EL (cell line): Measurements from ENCODE around the gene AGBL3.
"Not testable (repeated sequence)": the region's sequence is repeated elsewhere in the genome, so short reads cannot be mapped to it uniquely, and the experiment has no call there.

Experiments
- DNase-seq: peaks from one replicate; pipeline ENCODE4 v3.0.0-alpha.2; 2016

The AGBL3 gene

GRCh38 chr7:135078051-135078450, 91.7 kb downstream of the AGBL3 start:
- no peak for DNase-seq

GRCh38 chr7:135079068-135079467, 92.8 kb downstream of the AGBL3 start:
- DNase-seq, result no peak

- no peak for DNase-seq
Measured at GRCh38 chr7:135083005-135083404, 96.7 kb downstream of the AGBL3 start.

- DNase-seq, result no peak
Measured at GRCh38 chr7:135088566-135088965, 102.3 kb downstream of the AGBL3 start.

- DNase-seq, result no peak
Measured at GRCh38 chr7:135091717-135092116, 105.4 kb downstream of the AGBL3 start.

GRCh38 chr7:135094472-135095237, 108.3 kb downstream of the AGBL3 start:
- no peak for DNase-seq

GRCh38 chr7:135095450-135095849, 109.1 kb downstream of the AGBL3 start:
- DNase-seq, result no peak

- DNase-seq, result peak; percentile 11
Measured at GRCh38 chr7:135098391-135098790, 112.1 kb downstream of the AGBL3 start.

- DNase-seq, result peak; percentile 47
Measured at GRCh38 chr7:135100856-135101255, 114.5 kb downstream of the AGBL3 start.

GRCh38 chr7:135102372-135102771, 116.1 kb downstream of the AGBL3 start:
- no peak for DNase-seq

- DNase-seq, result no peak
Measured at GRCh38 chr7:135109562-135109961, 123.3 kb downstream of the AGBL3 start.

GRCh38 chr7:135109976-135110375, 123.7 kb downstream of the AGBL3 start:
- DNase-seq, result no peak

- DNase-seq, result no peak
Measured at GRCh38 chr7:135111379-135111778, 125.1 kb downstream of the AGBL3 start.

GRCh38 chr7:135114622-135115021, 128.3 kb downstream of the AGBL3 start:
- no peak for DNase-seq

GRCh38 chr7:135117096-135117495, 130.8 kb downstream of the AGBL3 start:
- no peak for DNase-seq

GRCh38 chr7:135121868-135122267, 135.6 kb downstream of the AGBL3 start:
- DNase-seq, result no peak

- DNase-seq, result not testable (repeated sequence)
Measured at GRCh38 chr7:135124631-135125030, 138.3 kb downstream of the AGBL3 start.

GRCh38 chr7:135128931-135129330, 142.6 kb downstream of the AGBL3 start:
- DNase-seq, result no peak

GRCh38 chr7:135129579-135129978, 143.3 kb downstream of the AGBL3 start:
- DNase-seq, result no peak

GRCh38 chr7:135143885-135144668, 157.8 kb downstream of the AGBL3 start:
- DNase-seq, result no peak

- DNase-seq, result peak; percentile 18
Measured at GRCh38 chr7:135147341-135147898, 161.1 kb downstream of the AGBL3 start.

GRCh38 chr7:135147899-135148721, 161.8 kb downstream of the AGBL3 start, which contains the start of gene TMEM140:
TSS of gene TMEM140 (plus strand) at chr7:135148072. CDS start at chr7:135164442, 16,370 bp downstream.
- peak; percentile 79 for DNase-seq
